ENCODE measurements around the gene TMEM106B.
"Not testable (repeated sequence)": the region's sequence is repeated elsewhere in the genome, so short reads cannot be mapped to it uniquely, and the experiment has no call there.

The TMEM106B gene

DNA sequence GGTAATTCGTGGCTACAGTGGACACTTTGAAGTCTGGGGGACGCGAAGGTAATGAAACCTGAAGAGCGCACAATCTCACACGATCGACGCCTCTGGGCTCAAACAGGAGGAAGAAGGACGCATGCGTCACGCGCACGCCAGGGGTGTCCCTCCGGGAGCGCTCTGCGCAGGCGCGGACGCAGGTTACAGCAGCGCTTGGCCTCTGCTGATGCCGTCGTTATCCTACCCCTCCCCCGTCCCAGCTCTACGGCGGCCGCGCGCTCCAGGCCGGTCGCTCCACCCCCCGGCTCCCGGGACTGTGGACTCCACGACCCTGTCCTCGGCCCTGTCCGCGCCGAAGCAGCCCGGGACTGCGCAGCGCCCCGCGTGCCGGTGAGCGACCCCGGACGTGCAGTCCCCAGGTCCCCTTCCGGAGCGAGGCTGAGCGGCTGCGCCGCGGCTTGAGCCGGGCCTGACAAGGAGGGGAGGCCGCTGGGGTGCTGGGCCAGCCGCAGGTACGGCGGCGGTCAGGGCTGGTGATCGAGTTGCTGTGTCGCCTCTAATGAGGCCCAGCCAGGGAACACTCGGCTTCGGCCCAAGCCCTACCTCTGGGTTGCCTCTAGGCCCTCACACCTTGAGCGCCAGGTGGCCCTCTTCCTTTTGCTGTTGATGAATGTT is at the start of gene TMEM106B:
Gene TMEM106B (plus strand): TSS at position 241 of the 657 bp plus-strand sequence. CDS start 3,517 bp downstream, outside the sequence.
- peak; percentile 91 for DNase-seq

DNA sequence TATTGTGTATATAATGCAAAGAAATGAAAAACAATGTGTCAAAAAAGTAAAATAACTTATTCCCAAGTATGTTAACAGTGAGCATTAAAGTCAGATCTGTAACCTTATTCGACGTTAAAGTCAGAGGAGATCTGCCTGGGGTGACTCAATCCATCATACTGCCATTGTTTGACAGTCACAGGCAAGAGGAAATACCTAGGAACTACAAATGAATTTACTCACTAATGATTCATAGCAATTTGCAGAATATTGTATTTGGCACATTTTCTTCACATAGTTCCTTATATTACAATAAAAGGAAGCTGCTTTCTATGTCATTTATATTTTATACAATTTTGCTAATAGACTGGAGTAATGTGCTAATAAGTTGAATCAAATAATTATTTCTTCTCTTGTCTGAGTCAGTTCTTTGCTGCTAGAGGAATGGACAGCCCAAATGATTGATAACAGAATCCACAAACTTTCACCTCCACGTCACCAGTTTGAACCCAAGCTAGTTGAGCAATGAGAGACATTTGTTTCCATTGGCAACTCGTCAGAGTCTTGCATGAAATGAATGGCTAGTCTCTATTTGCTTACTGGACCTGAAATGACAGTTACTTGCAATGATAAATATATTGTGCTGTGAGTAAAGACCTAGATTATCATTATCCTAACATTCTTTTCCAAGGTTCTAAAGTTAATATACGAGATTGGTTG is 48.5 kb upstream of the TMEM106B start:
- no peak for DNase-seq

DNA sequence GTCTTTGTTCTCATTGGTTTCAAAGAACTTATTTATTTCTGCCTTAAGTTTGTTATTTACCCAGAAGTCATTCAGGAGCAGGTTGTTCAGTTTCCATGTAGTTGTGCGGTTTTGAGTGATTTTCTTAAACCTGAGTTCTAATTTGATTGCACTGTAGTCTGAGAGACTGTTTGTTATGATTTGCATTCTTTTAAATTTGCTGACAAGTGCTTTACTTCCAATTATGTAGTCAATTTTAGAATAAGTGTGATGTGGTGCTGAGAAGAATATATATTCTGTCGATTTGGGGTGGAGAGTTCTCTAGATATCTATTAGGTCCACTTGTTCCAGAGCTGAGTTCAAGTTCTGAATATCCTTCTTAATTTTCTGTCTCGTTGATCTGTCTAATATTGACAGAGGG is 43.0 kb upstream of the TMEM106B start:
- not testable (repeated sequence) for DNase-seq

DNA sequence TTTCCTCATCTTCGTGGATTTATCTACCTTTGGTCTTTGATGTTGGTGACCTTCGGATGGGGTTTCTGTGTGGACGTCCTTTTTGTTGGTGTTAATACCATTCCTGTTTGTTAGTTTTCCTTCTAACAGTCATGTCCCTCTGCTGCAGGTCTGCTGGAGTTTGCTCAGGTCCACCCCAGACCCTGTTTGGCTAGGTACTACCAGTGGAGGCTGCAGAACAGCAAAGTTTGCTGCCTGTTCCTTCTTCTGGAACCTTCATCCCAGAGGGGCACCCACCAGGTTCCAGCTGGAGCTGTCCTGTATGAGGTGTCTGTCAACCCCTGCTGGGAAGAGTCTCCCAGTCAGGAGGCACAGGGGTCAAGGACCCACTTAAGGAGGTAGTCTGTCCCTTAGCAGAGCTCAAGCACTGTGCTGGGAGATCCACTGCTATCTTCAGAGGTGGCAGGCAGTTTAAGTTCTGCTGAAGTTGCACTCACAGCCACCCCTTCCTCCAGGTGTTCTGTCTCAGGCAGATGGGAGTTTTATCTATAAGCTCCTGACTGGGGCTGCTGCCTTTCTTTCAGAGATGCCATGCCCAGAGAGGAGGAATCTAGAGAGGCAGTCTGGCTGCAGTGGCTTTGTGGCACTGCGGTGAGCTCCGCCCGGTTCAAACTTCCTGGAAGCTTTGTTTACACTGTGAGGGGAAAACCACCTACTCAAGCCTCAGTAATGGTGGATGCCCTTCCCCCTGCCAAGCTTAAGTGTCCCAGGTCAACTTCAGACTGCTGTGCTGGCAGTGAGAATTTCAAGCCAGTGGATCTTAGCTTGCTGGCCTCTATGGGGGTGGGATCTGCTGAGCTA is 40.9 kb upstream of the TMEM106B start:
- not testable (repeated sequence) for DNase-seq

DNA sequence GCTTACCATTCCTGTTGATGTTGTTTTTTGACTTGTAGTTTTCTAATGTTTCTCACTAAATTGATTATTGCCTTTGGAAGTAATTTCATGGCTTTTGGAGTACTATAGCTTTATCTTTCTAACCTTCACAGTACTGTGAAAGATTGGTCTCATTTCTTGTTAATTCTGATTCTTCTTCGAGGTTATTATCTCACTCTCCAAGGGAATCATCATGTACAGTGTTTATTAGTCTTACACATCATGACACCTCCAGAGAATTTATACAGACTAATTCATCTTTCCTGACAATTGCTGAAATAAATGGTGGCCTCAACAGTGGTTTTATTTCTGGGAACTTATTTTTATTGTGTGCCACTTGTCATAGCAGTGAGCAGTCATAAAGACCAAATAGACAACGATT is 37.4 kb upstream of the TMEM106B start:
- DNase-seq, result no peak

DNA sequence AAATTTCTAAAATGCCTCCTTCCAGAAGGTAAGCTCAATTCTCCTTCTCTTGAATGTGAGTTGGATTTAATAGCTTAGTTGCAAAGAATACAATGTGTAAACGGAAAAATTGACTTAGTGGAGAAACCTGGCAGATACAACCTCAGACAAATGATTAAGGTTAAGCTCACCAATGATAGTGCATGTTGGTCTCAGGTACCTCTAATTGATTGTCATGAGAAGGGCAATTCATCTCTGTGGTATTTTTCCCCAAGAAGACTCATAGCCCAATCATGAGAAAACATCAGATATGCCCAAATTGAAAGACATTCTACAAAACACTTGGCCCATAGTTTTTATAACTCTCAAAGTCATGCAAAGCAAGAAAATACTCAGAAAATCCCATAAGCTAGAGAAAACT is 36.2 kb upstream of the TMEM106B start:
- no peak for DNase-seq

DNA sequence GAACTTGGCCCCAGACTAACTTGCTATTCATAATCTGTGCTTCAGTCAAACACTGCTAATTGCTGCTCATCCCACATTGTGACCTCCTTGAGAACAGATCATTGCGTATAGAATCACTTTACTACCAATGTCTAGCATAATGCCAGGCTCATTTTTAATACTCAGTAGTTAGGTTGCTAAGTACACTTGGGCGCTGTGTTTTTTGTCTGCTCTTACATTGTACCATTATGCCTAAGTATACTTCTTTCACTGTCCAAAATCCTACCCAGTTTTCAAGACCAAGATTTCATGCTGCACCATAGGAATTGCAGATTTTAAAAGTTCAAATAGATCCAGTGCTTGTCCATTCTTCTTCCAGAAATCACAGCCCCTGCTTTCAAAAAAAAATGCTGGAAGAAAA is 32.8 kb upstream of the TMEM106B start:
- DNase-seq, result no peak

DNA sequence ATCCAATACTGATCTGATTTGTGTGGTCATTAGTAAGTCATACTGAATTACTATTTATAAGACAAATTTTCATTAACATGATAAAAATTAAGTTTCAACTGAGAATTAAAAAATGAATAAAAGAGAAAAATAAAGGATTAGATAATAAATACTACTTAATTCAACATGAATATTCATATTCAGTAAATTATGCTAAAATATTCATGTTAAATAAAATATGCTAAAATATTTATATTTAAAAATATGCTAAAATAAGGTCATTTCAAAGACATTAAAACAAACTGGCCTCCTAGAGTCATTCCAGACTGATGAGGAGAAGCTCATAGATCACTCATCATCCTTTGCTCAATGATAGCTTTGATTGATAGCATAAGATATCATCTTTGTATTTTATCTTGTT is 16.7 kb upstream of the TMEM106B start:
- DNase-seq, result no peak

DNA sequence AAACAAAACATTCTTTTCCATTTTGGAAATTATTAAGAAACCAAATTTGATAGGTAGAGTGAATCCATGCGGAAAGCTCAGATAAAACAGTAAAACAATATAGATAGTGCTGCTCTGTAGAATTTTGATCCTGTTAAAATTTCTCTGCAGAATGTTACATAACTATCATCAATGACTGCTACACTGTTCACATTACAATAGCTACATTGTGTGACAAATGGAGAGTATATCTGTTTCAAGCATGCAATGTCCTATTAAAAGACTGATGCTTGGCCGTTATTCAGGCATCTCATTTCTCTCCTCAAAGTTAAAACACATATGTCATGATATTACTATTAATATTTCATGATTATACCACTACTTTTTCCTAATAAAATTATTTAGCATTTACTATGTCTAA is 14.7 kb upstream of the TMEM106B start:
- DNase-seq, result no peak

DNA sequence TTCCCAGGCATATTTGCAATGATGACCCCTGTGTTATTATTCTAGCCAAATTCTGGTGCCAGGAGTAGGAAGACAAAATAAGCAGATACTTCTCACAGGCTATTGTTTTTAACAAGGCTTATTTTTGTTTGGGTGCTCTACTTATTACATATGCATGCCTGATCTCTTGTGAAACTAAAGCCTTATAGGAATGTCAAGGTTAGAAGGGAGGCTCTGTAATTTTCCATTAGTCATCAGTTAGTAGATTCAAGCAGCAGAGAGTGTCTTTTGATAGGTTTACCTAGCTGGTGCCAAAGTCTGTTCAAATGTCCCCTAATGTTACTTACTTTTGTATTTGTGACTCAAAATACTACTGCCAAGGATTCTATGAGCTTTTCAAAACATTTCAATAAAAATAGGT is 11.7 kb upstream of the TMEM106B start:
- no peak for DNase-seq

DNA sequence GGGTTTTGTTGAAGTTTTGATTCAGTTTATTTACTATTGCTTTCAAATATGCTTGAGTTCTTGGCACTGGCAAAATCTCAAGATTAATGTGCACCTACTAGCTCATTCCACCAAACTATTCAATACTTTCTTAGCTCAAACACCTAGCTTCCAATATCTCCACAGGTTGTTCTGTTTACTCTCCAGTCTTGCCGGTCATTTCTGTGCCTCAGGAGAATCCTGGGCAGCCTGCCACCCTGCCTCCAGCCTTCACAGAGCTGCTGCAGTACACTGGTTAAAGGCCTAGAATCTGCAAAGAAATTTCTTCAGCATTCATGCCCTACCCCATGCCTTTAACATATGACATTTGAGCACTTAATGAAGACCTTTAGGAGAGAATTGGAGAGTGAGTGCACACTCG is 4.0 kb upstream of the TMEM106B start:
- no peak for DNase-seq

DNA sequence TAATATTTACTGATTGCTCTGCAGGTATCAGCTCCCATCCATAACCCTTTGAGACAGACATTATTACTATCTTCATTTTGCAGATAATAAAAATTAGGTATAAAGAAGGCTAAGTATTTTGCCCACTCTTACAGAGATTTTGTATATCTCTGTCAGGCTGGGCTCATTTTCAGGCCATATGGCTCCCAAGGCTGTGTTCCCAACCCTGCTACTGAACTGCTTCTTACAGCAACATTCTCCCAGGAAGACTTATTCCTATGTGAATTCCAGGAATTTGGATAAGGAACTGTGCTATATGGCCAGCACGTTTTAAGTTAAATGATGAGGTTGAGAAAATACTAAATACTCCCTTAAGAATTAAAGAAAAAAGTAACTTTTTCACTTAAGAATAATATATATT is 1.9 kb upstream of the TMEM106B start:
- DNase-seq, result no peak

DNA sequence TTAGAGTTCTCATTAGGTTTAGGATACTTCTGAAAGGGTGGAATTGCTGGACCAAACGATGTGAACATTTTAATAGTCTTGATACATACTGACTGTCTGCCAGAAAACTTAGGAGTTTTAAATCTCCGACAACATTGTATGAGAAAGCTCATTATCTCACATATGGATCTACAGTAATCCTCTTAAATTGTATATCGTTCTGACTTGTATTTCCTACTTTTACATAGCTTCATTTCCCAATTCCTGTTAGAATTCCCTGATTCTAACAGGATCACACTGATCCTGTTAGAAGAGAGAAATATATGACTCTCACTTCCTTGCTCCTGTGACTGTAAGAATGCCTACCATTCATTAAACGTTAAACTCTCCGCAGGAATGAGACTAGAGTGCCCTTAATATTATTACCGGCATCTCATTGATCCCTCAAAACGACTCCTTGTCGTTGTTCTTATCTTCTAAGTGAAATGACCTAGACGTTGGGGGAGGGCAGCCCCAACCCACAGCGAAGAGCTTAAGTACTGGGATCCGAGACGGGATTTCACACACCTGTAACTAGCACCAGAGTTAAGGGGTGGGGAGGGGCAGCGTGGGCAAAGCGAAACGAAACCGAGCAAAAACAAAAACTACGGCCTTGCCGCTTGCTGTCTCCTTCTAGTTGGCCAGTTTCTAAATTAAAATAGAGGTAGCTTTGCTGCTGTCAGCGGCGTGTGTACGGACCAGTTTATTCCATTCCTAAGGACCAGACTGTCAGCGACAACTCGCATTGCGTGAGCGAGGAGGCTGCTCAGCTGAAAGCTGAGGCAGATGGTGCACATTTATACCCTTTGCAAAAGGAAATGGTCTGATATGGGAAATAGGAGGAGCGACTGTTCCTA is 678 bp upstream of the TMEM106B start:
- DNase-seq, result no peak

DNA sequence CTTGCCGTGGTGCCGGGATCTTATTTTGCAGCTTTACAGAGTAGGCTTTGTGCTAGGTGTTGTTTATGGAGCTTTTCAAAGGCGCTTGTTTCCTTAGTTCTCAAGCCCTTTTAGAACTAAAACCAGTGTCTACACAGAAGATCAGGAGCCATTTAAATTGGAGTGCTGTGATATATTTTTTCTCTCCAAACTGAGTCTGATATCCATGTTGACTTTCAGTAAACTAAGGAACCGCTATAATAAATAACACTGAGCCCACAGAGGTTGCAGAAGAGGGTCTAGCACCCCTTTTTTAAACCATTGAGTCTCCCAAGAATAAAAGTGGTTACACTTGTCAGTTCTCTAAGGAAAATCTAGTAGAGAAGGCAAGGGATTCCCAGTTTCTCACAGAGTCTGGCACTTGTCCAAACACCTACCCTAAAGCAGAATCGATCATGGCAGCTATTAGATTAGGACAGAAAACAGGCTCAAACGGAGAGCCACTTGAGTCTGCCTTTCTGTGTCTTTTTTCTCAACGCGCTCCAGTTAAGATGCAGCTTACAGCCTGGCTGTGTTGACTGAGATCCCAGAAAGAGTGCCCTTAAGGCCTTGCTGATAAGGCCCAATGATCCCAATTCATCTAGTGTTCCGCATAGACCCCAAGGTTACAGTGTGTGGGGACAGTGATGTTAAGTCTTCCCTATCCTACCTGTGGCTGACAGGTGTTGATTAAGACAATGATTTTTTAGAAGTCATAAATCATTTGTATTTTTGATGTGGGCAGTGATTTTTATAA is 804 bp downstream of the TMEM106B start:
- DNase-seq, result peak; percentile 21

DNA sequence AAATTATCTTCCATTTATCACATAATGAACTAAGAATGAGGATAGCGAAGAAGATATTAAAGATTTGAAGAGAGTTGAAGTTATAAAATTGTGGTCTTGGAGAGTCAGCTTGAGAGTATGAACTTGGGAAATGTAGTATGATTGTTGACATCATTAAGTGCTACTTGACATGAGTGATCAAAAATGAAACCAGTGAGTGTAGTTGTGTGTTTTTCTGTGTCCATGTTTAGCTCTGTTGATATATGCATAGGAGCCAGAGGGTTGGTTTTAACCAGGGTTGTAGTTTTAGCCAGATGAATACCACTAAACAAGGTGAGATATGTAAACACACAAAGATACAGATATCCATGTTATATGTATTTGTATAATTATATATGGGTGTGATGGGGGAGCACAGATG is 6.2 kb downstream of the TMEM106B start:
- DNase-seq, result no peak

DNA sequence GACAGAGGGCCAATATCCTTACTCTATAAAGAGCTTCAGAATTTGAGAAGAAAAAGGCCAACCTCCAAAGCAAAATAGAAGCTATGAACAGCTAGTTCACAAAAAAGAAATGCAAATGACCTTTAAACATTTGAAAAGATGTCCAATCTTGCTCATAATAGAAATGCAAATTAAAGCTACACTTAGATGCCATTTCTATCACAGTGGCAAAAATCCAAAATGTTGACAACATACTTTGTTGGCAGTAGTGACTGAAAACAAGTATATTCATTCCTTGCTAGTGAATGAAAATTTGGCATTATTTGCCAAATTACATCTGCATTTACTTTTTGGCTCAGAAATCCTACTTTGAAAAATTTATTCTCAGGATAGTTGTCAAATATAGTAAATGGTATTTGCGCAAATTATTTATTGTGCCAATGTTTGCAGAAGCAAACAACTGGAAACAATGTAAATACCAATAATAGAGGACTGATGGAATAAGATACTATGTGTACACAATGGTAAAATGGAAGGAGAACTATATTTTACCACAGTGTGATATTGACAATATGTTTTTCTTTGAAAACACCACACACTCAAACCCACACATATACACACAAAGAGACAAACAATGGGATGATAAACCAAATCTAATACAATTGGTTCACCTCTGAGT is 9.4 kb downstream of the TMEM106B start:
- no peak for DNase-seq

DNA sequence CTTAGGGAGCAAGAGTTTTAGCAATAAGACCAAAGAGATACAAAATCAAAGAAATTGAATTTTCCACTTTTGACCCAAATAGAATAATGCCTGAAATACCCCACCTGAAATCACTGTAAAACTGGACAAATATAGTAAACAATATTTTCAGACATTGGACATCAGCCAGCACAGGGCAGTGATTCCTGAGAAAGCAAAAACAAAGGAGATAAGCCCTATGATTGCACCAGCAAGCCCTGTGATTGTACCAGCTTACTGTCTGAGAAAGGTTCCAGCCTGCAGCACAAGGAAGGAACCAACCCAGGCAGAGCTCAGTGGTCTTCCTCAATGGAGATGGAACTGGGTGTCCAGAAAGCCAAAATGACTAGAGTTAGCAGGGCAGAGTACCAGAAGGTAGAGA is 10.3 kb downstream of the TMEM106B start:
- DNase-seq, result no peak

DNA sequence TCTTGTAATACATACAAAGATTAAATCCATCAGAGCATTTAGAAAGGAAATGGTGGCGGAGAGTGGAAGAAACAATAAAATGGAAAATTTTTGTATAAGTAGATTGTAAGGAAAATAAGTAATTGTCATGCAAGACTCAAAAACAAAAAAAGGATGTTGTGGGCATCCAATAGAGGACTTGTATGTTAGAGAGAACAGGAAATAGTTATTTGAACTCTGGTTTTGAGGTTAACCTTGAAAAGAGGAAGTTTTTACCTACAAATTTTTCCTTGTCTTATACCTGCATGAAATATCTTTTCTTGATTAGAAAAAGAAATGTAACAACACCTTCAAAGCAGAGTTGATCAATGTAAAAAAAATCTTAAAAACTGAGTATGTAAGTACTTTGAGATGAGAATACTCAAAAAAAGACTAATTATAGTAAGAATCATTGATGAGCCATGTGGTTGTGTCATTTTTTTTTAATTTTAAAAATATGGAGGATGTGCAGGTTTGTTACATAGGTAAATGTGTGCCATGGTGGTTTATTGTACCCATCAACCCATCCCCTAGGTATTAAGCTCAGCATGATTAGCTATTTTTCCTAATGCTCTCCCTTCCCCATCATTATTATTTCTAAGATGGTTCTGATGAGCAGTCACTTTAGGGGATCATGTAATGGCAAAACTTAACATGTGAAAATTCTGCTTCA is 11.9 kb downstream of the TMEM106B start:
- DNase-seq, result no peak

DNA sequence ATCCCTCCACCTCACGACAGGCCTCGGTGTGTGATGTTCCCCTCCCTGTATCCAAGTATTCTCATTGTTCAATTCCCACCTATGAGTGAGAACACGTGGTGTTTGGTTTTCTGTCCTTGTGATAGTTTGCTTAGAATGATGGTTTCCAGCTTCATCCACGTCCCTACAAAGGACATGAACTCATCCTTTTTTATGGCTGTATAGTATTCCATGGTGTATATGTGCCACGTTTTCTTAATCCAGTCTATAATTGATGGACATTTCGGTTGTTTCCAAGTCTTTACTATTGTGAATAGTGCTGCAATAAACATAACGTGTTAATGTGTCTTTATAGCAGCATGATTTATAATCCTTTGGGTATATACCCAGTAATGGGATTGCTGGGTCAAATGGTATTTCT is 13.9 kb downstream of the TMEM106B start:
- DNase-seq, result not testable (repeated sequence)

DNA sequence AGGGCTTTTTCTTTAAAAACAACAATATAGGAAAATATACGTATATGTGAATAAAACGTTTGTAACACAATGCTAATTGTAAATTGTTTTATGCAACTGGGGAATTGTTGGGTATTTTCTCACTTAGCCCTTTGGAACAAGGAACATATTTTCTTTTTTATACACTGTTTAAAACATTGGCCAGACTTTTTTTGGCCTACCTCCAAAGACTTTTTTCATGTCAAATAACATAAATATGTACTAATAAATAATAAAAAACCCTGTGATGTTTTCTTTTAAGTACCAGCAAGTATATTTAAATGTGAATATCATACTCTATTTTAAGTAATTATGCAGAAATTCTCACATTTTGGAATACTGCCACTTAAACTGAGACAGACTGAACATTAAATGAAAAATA is 15.7 kb downstream of the TMEM106B start:
- no peak for DNase-seq

DNA sequence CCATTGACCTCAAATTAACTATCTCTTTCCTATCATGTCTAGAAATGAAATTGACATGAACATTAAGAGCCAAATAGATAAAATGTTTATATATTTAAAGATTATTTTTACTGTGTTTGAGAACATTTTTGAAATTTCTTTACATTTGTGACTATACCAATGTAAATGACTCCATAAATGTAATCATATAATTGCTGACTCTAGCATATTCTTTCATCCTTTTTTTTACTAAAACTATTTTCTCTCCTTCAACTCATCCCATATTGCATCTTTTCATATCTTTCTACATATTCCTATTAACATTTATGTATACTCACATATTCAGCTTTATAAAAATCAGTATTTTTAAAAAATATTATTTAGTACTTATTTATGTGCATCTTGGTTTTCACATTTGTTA is 16.9 kb downstream of the TMEM106B start:
- DNase-seq, result no peak
